Measurements from ENCODE around the gene CARHSP1. TPM values are rescaled to one million over a fixed set of nuclear protein-coding genes. Genes with fewer than 3 reads are reported as not detected.
"Not testable (repeated sequence)": the region's sequence is repeated elsewhere in the genome, so short reads cannot be mapped to it uniquely, and the experiment has no call there.

CARHSP1 gene
- total RNA-seq, 1 donor from 2014 or later = 68.8 TPM

DNA sequence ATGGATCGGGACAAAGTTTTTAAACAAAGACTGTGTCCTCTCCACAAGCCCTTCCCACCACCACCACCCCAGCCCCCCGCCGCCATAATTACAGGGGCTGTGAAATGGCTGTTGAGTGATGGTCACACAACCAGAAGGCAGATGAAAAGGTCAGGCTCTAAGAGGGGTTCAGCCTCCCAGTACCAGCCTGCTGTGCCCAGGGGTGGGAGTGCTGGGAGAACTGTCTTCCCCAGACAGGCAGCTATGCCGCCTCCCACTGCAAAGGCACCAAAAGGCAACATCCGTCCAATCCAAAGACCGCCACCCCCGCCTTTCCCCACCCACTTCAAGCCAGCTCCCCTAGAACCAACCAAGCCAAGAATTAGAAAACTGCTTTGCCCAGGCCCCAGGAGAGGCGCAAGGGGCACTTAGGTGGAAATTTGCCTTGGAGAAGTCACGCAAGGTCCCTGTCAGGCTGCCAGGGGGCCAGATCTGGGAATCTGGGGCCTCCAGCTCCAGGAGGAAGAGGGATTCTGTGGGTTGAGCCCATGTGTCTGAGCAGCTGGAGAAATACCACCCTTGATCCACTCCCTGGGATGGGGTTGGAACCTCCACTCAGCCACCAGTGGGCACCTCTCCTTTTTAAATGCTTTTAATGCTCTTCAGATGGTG, 14.4 kb downstream of the CARHSP1 start:
- DNase-seq (ENCODE audit: low spot score) = no peak

DNA sequence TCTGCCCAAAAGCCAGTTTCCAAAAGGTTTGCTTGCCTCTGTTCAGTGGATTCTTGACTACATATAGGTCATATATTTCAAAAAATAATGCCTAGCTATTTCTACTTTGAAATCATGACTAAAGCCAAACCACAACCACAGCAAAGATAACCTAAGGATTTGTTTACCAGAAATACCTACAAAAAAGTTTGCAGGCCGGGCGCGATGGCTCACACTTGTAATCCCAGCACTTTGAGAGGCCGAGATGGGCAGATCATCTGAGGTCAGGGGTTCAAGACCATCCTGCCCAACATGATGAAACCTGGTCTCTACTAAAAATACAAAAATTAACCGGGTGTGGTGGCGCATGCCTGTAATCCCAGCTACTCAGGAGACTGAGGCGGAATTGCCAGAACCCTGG, 15.2 kb downstream of the CARHSP1 start:
- no peak for DNase-seq (ENCODE audit: low spot score)

DNA sequence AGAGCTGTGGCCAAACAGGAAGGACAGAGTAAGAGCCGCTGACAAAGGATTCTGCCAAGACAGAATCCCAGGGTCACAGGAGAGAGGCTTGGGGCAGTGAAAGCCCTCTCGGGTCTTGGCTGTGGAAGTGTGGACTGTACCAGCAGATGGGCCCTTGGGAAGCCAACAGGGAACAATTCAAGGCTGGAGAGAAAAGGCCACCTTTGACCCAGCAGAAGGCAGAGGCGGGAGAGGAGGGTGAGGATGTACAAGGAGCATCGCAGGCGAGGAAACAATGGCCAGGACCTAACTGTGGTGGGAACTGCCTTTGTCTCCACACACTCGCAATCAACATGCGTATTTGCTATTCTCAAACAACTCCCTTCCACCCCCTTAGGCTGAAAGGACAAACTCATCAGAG, 15.7 kb downstream of the CARHSP1 start:
- DNase-seq (ENCODE audit: low spot score) = no peak

DNA sequence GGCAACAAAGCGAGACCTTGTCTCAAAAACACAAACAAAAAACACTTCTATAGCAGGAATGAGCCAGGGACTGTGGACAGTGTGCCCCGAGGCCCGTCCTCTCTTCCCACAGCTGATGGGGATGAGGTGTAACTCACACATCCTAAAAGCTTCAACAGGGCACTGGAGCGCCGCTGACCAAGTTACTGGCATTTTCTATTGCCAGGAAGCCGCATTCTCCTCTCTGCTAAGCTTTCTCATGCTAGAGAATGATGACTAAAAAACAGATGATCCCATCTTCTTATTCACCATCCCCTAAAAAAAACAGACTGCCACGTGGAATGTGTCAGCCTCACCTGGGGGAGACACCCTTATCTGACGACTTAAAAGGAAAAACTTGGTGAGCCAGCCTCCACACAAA, 16.3 kb downstream of the CARHSP1 start:
- no peak for DNase-seq (ENCODE audit: low spot score)

DNA sequence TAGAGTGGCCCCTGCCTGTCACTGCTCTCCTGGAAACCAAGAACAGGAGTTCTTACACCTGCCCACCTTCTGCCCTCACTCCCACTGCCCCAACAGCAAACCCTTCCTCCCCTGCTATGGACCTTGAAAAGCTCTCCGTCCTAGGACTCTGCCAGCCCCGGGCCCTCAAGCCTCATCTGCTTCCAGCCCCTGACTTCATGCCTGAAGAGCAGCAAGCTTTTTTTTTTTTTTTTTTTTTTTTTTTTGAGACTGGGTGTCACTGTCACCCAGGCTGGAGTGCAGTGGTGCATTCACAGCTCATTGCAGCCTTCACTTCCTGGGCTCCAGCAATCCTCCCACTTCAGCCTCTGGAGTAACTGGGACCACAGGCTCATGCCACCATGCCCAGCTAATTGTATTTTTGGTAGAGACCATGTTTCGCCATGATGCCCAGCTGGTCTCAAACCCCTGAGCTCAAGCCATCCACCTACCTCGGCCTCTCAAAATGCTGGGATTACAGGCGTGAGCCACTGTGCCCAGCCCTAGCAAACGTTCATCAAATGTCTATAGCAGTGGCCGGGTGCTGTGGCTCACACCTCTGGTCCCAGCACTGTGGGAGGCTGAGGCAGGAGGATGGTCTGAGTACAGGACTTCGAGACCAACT, 16.9 kb downstream of the CARHSP1 start:
- DNase-seq (ENCODE audit: low spot score) = no peak

DNA sequence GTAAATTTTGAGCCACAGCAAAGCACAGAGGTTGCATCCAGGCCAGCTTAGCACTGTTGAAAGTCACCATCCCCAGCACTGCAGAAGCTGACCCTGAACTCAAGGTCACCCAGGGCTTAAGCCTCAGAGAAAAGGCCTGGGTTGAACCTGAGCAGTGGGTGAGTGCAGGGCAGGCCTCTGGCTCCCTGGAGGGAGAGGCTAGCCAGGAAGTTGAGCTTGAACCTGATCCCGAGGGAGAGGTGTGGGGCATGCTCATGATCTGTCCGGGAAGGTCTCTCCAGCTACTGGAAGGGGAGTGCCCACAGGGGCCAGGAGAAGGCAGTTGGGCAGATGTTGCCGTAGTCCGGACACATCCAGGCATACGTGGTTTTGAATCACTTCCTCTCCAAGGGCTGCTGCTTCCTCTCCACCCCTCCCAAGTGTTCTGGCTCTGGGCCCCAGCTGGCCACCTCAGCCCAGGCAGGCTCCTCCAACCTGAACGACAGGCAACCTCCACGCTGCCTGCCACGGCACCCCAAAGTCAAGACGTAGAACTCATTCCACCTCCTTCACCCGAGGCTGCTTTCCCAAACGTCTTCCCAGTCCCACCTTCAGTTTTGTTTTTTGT, 18.4 kb downstream of the CARHSP1 start:
- DNase-seq (ENCODE audit: low spot score) = no peak

DNA sequence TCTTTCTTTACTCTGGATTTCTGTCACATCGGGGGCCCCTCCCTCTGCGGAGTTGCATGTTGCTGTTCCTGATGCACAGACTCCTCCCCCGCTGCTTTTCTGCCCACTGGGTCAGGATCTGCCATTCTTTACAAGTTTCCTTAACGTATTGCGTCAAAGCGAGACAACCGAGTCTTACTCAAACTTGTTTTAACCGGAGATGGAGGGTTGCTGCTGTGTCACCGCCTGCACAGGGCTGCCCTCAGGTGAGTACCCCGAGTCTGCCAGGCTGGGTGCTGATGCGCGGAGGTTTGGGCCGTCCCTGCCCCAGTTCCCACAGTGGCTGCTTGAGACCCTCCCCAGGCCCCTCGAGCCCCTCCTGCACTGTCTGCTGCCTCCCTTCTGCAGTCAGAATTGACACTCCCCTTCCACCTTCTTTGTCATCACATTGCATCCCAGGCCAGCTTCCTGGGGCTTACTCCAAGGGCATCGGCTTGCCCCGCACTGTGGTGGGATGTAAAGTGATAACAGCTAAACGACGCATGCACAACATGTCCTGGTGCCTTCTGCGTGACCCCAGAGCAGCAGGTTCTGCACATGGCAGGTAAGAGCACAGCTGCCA, 19.3 kb downstream of the CARHSP1 start:
- no peak for DNase-seq (ENCODE audit: low spot score)

DNA sequence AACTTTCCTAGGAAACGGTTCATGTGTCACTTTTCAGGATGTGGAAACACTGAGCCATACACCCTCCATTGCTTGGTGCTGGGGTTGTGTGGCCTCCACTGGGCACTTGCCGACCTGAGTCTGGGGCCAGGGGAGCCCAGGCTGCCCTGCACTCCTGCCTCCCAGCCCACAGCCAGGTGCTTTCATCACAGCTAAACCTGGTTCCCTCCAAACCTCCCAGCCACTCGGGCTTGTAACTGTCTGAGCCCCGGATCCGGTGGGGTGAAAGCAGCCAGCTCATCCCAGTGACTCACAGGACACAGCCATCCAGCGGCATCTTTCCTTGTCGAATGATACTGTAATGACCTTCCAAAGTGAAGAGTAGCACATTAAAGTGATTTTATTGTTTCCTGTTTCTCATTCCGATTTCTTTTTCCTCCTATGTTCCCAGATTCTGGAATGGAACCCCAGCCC, 19.8 kb downstream of the CARHSP1 start:
- DNase-seq (ENCODE audit: low spot score) = no peak

DNA sequence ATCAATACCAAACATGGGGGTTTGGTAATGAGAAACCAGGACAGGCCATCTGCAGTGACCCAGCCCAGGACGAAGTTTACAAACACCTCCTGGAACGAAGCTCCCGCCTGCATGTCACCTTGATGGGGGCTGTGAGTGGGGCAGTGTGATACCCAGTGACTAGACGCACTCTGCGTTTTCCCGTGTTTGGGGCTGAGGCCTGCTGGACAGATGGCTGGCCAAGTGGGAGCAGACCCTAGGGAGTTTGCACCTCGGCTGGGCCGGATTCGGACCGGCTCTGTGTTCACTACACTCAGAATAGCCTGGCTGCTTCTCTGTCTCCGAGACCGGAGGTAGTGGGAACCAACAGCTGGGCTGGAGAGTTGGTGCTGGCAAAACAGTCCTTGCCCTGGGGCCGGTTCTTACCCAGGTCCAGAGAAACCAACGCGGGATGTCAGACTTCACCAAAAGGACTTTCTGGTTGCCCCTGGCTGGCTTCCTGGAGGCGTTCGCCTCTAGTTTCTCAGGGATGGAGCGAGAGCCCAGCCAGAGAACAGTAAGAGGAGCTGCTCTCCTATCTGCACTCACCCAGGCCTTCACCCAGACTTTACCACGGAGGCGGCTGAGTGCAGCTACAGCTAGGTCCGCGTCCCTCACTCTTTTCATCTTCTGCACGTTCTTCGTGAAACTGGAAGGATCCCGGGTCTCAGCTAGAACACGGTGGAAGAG, 20.4 kb downstream of the CARHSP1 start:
- DNase-seq (ENCODE audit: low spot score) = no peak

DNA sequence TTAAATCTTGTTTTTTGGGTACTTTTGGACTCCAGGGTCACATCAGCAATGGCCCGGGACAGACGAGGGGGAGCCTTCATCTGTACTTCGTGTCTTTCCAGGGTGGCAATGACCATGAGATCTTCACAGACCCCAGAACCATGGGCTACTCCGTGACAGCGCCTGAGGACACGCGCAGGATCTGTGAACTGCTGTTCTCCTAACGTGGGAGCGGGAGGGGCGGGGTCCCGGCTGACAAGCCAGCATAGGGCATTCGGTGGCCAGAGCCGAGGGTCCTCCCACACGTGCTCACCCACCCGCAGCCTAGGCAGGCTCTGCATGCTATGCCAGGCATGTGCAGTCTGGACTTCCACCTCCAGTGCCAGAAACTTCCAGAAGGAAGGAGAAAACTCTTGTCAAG, 21.2 kb downstream of the CARHSP1 start:
- DNase-seq (ENCODE audit: low spot score) = no peak

DNA sequence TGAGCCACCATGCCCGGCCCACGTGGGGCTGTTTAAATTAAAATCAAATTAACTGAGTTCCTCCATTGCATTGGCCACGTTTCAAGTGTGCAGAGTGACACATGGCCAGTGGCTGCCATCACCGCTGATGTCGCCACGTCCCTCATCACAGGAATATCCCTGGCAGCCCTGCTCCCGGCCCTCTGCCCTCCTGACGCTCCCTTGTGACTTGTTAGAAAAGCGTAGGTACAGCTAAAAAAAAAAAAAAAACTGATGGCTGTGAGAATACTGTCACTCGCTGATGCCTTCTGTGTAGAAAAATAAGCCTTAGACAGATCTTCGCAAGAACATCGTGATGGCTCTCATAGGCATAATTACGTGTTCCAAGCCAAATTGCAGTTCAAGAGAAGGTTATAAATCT, 21.7 kb downstream of the CARHSP1 start:
- DNase-seq (ENCODE audit: low spot score) = no peak

DNA sequence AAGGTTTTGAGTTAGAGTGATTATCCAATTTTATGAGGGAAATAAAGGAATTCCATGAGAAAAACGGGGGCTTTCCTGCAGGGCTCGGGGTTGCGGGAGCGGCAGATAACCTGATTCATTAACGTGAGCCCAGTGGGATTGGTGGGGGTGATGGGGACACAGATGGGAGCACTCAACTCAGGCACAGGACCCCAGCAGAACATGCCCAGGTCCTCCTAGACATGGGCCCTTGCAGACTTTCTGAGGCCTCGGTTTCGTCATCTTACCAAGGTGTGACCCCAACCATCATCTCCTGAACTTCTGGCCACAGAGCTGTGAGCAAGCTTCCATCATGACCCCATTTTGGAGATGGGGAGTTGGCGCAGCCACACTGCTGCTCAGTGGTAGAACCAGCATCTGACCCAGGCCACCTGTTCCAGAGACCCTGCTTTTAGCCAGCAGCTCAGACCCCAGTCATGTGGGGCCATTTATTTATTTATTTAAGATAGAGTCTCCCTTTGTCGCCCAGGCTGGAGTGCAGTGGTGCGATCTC, 22.3 kb downstream of the CARHSP1 start:
- DNase-seq (ENCODE audit: low spot score) = no peak

DNA sequence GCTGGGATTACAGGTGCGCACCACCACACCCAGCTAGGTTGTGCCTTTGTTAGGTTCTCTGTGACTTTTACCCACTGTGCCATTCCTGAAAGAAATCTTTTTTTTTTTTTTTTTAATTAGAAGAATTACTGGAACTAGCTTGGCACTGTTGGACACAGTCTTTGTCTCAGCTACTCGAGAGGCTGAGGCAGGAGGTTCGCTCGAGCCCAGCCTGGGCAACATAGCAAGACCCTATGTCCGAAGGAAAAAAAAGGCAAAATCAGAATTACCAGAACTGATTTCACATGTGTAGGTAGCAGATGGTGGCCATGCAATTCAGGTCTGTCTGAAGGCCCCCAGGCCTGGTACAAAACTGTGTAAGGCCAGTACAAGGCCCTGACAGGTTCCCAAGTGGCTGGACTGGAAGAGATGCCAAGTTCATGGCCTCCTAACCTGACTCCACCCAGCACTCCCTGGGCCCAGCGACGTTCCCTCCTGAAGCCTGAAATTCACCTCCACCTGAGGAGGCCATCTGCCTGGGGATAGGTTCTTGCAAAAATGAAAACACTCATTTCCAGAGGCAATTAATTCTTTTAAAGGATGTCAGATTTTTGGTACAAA, 23.0 kb downstream of the CARHSP1 start:
- DNase-seq (ENCODE audit: low spot score) = no peak

DNA sequence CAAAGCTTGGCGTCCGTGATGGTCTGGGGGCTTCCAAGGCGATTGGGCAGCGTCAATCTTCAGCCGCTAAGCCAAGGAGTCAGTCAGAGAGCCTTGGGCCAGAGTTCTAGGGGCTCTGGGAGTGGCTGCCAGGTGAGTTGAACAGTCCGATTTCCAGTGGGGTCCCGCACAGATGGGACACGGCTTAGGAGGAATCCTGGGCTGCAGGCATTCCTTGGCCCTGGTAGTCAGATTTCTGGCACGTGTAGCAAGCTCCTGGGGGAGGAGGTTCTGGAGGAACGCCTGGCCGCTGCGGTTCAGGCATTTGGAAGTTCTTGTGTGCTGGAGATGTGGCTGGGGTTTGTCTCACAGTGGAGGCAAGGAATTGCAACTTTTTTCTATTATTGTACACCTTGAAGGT, 25.5 kb downstream of the CARHSP1 start:
- DNase-seq (ENCODE audit: low spot score) = not testable (repeated sequence)

DNA sequence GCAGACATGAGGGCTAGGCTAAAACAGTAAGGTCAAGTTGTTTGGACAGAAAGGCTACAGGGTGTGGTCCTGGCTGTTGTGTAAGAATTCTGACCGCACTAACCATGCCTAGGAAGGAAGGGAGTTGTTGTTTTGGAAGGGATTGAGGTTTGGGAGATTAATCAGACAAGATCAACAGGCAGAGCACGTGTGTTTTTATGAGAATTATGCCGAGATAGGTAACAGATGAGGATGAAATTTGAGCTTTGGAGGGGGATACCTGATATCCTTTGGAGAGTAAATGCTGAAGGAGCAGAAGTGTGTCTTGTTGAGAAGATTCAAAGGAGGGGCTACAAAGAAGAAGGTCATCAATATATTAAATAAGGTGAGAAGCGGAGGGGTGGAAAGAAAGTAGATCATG, 26.8 kb downstream of the CARHSP1 start:
- not testable (repeated sequence) for DNase-seq (ENCODE audit: low spot score)

DNA sequence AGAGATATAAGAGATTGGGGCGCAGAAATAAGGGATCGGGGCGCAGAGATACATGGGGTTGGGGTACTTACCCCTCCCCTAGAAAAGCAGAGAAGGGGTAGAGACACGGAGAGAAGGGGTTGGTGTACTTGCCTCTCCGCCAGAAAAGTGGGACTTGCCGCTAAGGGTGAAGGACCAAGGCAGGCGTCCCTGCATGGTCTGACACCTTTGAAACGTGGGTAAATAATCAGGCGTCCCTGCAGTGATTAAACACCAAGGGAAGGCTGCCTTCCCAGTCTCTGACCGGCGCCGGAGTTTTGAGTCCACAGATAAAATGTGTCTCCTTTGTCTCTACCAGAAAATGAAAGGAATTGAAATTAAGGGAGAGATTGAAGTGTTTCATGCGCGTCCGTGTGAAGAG, 31.2 kb downstream of the CARHSP1 start:
- DNase-seq (ENCODE audit: low spot score) = not testable (repeated sequence)

DNA sequence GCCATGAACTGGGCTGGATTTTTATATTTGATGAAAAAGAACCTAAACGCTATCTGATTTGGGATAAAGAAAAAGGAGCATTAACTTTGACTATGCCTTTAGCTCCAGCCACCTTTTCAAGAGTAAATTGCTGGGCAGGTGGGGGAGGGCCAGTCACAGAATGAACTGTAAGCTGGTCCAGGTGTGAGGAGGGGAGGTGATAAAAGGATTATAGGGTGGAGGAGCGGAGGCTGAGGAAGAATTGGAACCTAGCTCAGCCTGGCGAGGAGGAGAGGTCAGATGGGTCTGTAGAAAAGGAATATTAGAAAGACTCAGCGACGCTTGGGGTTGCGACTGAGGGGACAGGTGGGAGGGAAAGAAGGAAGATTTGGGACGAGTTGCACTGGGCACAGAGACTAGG, 32.0 kb downstream of the CARHSP1 start:
- not testable (repeated sequence) for DNase-seq (ENCODE audit: low spot score)

DNA sequence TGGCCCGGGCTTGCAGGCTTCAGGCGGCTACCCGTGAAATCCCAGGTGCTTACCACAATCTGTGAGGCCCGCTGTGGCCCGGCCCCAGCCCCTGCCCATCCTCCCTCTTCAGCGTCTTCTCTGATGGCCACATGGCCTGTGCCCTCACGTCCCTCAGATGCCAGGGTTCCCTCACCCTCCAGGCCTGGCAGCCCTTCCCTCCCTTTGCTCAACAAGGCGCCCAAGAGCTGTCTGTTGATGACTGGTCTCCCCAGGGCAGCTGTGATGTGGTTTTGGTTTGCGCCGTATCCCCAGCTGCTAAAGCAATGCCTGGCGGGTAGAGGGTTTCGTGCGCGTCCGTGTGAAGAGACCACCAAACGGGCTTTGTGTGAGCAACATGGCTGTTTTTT, 36.1 kb downstream of the CARHSP1 start:
- no peak for DNase-seq (ENCODE audit: low spot score)

DNA sequence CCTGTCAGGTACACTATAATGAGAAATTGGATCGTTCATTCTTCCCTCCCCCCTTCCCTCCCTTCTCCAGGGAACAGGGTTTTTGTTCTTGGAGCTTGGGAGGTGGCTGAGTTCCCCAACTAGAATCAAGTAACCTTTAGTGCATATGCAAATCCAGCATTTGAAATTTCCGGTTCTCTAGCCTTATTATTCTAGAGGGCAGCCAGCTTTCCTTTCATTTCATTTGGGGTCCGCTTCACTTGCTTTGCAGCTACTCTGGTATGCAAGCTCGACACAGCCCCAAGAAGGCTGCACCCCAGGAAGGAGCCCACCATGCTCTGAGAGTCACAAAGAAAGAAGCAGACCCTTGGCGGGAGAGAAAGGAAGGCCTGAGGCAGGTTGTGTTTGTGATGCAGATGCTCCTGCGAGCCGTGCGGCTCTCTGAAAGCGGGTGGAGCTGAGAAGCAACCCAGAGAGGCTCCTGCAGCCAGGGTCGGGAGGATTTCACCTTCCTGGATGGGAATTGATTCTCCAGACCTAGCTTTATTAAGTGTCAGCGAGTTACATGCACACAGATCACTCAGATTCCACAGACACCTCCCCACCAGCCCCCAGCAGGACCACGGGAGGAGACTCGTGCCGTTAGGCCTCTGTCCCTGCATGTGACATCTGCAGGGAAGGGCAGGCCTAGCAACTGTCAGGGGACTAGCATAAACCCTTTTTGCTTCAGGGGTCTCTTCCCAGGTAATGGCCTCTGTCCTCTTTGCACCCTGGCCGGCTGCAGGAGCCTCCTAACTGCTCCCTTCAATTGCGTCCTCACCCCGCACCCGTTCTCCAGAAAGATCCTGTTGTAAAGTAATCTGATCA, 36.7 kb downstream of the CARHSP1 start:
- no peak for DNase-seq (ENCODE audit: low spot score)

DNA sequence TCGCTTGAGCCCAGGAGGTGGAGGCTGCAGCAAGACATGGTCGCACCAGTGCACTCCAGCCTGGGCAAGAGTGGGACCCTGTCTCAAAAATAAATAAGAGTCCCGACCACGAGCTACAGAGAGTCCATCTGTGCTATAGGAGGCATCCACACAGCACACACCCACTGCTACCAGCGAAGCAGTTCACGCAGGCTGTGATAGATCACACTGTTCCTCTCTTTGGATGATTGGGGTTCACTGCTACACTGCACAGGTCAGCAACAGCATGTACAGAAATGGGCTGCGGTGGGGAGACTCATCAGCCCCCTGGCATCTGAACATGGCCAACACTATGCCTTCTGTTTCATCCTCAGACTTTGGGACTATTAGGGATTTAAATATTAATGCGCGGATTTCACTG, 37.4 kb downstream of the CARHSP1 start:
- DNase-seq (ENCODE audit: low spot score) = no peak

Data from mucosa of gallbladder (tissue), 1 donor.